TTC549 (cell line): ENCODE results near the gene DDX19B.
"Not testable (repeated sequence)": the region's sequence is repeated elsewhere in the genome, so short reads cannot be mapped to it uniquely, and the experiment has no call there.

Source experiments
- FAIRE-seq: peaks from 2 replicates; lab custom pipeline; 2012; peaks lifted over from hg19 to GRCh38; lab: Jason Lieb, UNC

DDX19B gene

GRCh38 chr16:70298988-70299938 is at the start of gene DDX19B:
DDX19B (plus strand) TSS chr16:70299186; CDS start chr16:70299298, 112 bp downstream.
- no peak for FAIRE-seq

- not testable (repeated sequence) for FAIRE-seq
Measured at GRCh38 chr16:70249697-70250096, 49.3 kb upstream of the DDX19B start.

- no peak for FAIRE-seq
Measured at GRCh38 chr16:70250748-70251628, 48.0 kb upstream of the DDX19B start.

- FAIRE-seq, result no peak
Measured at GRCh38 chr16:70251629-70252354, 47.2 kb upstream of the DDX19B start, which contains the start of gene EXOSC6. EXOSC6 (minus strand) TSS chr16:70251940; CDS start chr16:70251900, 40 bp downstream.

GRCh38 chr16:70252355-70252988 is 46.5 kb upstream of the DDX19B start:
- no peak for FAIRE-seq

GRCh38 chr16:70253291-70254106 is 45.5 kb upstream of the DDX19B start:
- no peak for FAIRE-seq

- FAIRE-seq, result no peak
Measured at GRCh38 chr16:70254180-70254964, 44.6 kb upstream of the DDX19B start.

GRCh38 chr16:70254965-70255286 is 44.1 kb upstream of the DDX19B start:
- no peak for FAIRE-seq

- FAIRE-seq, result no peak
Measured at GRCh38 chr16:70255574-70255973, 43.4 kb upstream of the DDX19B start.

GRCh38 chr16:70257391-70257790 is 41.6 kb upstream of the DDX19B start:
- FAIRE-seq, result no peak

- FAIRE-seq, result no peak
Measured at GRCh38 chr16:70258065-70258464, 40.9 kb upstream of the DDX19B start.

- FAIRE-seq, result no peak
Measured at GRCh38 chr16:70258946-70259345, 40.0 kb upstream of the DDX19B start.

GRCh38 chr16:70259903-70260302 is 39.1 kb upstream of the DDX19B start:
- not testable (repeated sequence) for FAIRE-seq

- no peak for FAIRE-seq
Measured at GRCh38 chr16:70267516-70267915, 31.5 kb upstream of the DDX19B start.

GRCh38 chr16:70267922-70268321 is 31.1 kb upstream of the DDX19B start:
- not testable (repeated sequence) for FAIRE-seq

- no peak for FAIRE-seq
Measured at GRCh38 chr16:70269471-70269870, 29.5 kb upstream of the DDX19B start.

- no peak for FAIRE-seq
Measured at GRCh38 chr16:70270176-70270575, 28.8 kb upstream of the DDX19B start.

- no peak for FAIRE-seq
Measured at GRCh38 chr16:70271696-70272095, 27.3 kb upstream of the DDX19B start.

GRCh38 chr16:70276392-70276791 is 22.6 kb upstream of the DDX19B start:
- no peak for FAIRE-seq
